K562 (cell line): ENCODE results near the gene RANBP6. TPM values are rescaled to one million over a fixed set of nuclear protein-coding genes. Genes with fewer than 3 reads are reported as not detected.
A peak's percentile ranks its signal among the peaks of the same experiment; 100 is the strongest.

ENCODE experiments used
- AFF1 ChIP-seq, 2 experiments: fragments of 450-650 bp; IDR thresholded peaks; 2 replicates each; pipeline ENCODE4 v1.6.1; 2018; ENCODE audit warnings: mild to moderate bottlenecking in 2 of 2, low read depth in 1 of 2; ENCODE audit not compliant: partially characterized antibody in 2 of 2
- BRD9 ChIP-seq: fragments of 450-650 bp; IDR thresholded peaks from 2 replicates; pipeline ENCODE4 v1.6.1; 2018; ENCODE audit warnings: low read depth; ENCODE audit not compliant: partially characterized antibody
- CCNT2 ChIP-seq: IDR thresholded peaks from 2 replicates; pipeline ENCODE4 v1.6.1; 2011; ENCODE audit warnings: borderline replicate concordance, low read depth, mild to moderate bottlenecking, moderate library complexity, mixed read lengths, low read length; ENCODE audit not compliant: insufficient read length; ENCODE audit errors: extremely low read depth
- E2F8 ChIP-seq: fragments of 450-650 bp; IDR thresholded peaks from 2 replicates; pipeline ENCODE4 v1.7.1; 2018; ENCODE audit warnings: mild to moderate bottlenecking, low read depth; ENCODE audit not compliant: partially characterized antibody
- NKRF ChIP-seq: fragments of 450-650 bp; IDR thresholded peaks from 2 replicates; pipeline ENCODE4 v1.6.1; 2016; ENCODE audit warnings: borderline replicate concordance
- TBP ChIP-seq: optimal IDR thresholded peaks from 2 replicates; pipeline ENCODE3; 2011; ENCODE audit warnings: low read depth, low read length, improper control_type of control experiment
- TCFL5 ChIP-seq: fragments of 250-450 bp; sonication (Bioruptor Pico); conservative IDR thresholded peaks from 2 replicates; pipeline ENCODE4 v1.6.1; 2021; ENCODE audit warnings: mild to moderate bottlenecking, moderate library complexity, matching md5 sums
- THRA ChIP-seq: fragments of 450-650 bp; IDR thresholded peaks from 2 replicates; pipeline ENCODE4 v1.6.1; 2017; ENCODE audit warnings: mild to moderate bottlenecking, moderate library complexity
- ZBTB12 ChIP-seq: fragments of 250-450 bp; sonication (Bioruptor Pico); IDR thresholded peaks from 2 replicates; pipeline ENCODE4 v1.4.0; 2020
- ZNF445 ChIP-seq: fragments of 250-450 bp; sonication (Bioruptor Pico); IDR thresholded peaks from 2 replicates; pipeline ENCODE4 v1.4.0; 2020; ENCODE audit warnings: low read depth, mild to moderate bottlenecking, moderate library complexity
- ZNF830 ChIP-seq: fragments of 250-450 bp; sonication (Bioruptor Pico); IDR thresholded peaks from 2 replicates; pipeline ENCODE4 v1.5.0; 2021; ENCODE audit warnings: mild to moderate bottlenecking
- polyA plus RNA-seq, 8 experiments: library from polyadenylated mRNA; depleted of rRNA in 4 of 8; stranded (reverse) in 5 of 8; unstranded in 3 of 8; fragments of >200 nt; fragmentation: Nextera tagmentation in 2 of 8; fragmentation: Illumina TruSeq in 1 of 8; extraction: Ambion mirVana in 2 of 8; extraction: Trizol in 1 of 8; gene quantifications; 2 replicates each; pipeline versions ENCODE4 v1.2.1 to v1.2.3, GENCODE V29; 2011 to 2014; ENCODE audit warnings: inconsistent platforms in 1 of 8, missing spikeins in 1 of 8
- total RNA-seq, 7 experiments: library from RNA; depleted of rRNA in 6 of 7; stranded (reverse); fragments of >200 nt in 6 of 7; fragmentation: Illumina TruSeq in 2 of 7; extraction: Trizol in 2 of 7; gene quantifications; 2 replicates each; pipeline versions ENCODE4 v1.2.1 to v1.2.3, GENCODE V29; 2011 to 2021; ENCODE audit warnings: low replicate concordance in 1 of 7

The RANBP6 gene
- total and polyA plus RNA-seq, 9 of the 15 experiments (the other 6 are each of a cell fraction or from before 2014, with no cell fraction given) = 10.4 to 19.9 (median 11.5) TPM

- TF ChIP-seq BRD9 (no peak), ZNF445 (CRISPR knock-in tag) (no peak), CCNT2 (no peak), TBP (peak; percentile 81), NKRF (peak; percentile 56; the same call in 1 of the 2 replicates), ZNF830 (CRISPR knock-in tag) (0 out of 2 replicates have a peak, but pooled peaks have one; percentile 19), ZBTB12 (peak; percentile 98), AFF1 (IDR thresholded peaks at IDR 0.05; ENCODE audit: low read depth in 1 of 2, partially characterized antibody in 2 of 2) (peak in 1 of 2 experiments; percentile 54), TCFL5 (no peak), THRA (no peak), E2F8 (peak; percentile 60)
Observed at GRCh38 chr9:6015278-6016157, at the start of gene RANBP6 (continued).
